Fibroblast of the aortic adventitia (primary cell): ENCODE data around the gene SIRT2. TPM values are rescaled to one million over a fixed set of nuclear protein-coding genes. Genes with fewer than 3 reads are reported as not detected.
"Not testable (repeated sequence)": the region's sequence is repeated elsewhere in the genome, so short reads cannot be mapped to it uniquely, and the experiment has no call there.

Experiments used
- DNase-seq: peaks from one replicate; pipeline ENCODE4 v3.0.0-alpha.2; 2010; ENCODE audit warnings: low read depth
- H3K4me3 ChIP-seq: 2 replicates; pipeline ENCODE4 v1.5.1; 2011; ENCODE audit warnings: low read depth, mild to moderate bottlenecking, control low read depth, low read length, moderate library complexity
- CTCF ChIP-seq: IDR thresholded peaks from 2 replicates; pipeline ENCODE4 v1.5.1; 2011; ENCODE audit warnings: mild to moderate bottlenecking, low read length, control low read depth, inconsistent platforms; ENCODE audit not compliant: insufficient read depth
- total RNA-seq: library from RNA; depleted of rRNA; stranded (reverse); fragments of >200 nt; gene quantifications from 2 replicates; pipeline ENCODE4 v1.2.3, GENCODE V29; 2012; ENCODE audit warnings: low replicate concordance

The SIRT2 gene
- total RNA-seq, 1 donor, result 44.9 TPM

GRCh38 chr19:38893341-38893771 lies 6.1 kb downstream of the SIRT2 start:
- no peak for TF ChIP-seq CTCF
- no peak overlapping the region for H3K4me3 ChIP-seq
- no peak for DNase-seq

- no peak overlapping the region for H3K4me3 ChIP-seq
These were observed 6.6 kb downstream of the SIRT2 start for GRCh38 chr19:38892841-38893240.

GRCh38 chr19:38891771-38892170 lies 7.6 kb downstream of the SIRT2 start:
- no peak overlapping the region for H3K4me3 ChIP-seq
- no peak for DNase-seq
- no peak for TF ChIP-seq CTCF

More at GRCh38 chr19:38892841-38893240, 6.6 kb downstream of the SIRT2 start:
- no peak for TF ChIP-seq CTCF
- no peak for DNase-seq

GRCh38 chr19:38890686-38891085 lies 8.7 kb downstream of the SIRT2 start:
- DNase-seq, result no peak
- no peak for TF ChIP-seq CTCF

GRCh38 chr19:38889803-38890202 lies 9.6 kb downstream of the SIRT2 start:
- no peak for DNase-seq
- TF ChIP-seq CTCF, result no peak
- H3K4me3 ChIP-seq, result no peak overlapping the region

More at GRCh38 chr19:38890686-38891085, 8.7 kb downstream of the SIRT2 start:
- no peak overlapping the region for H3K4me3 ChIP-seq

- TF ChIP-seq CTCF, result no peak
- no peak for DNase-seq
- H3K4me3 ChIP-seq, result no peak overlapping the region
These were observed 10.5 kb downstream of the SIRT2 start for GRCh38 chr19:38888876-38889275.

GRCh38 chr19:38884691-38885090 lies 14.7 kb downstream of the SIRT2 start:
- DNase-seq, H3K4me3 ChIP-seq: not testable (repeated sequence)
